Fibroblast of the aortic adventitia (primary cell): ENCODE measurements around the gene KIF2A. TPM values are rescaled to one million over a fixed set of nuclear protein-coding genes. Genes with fewer than 3 reads are reported as not detected.

Experiments
- DNase-seq: peaks from one replicate; pipeline ENCODE4 v3.0.0-alpha.2; 2010; ENCODE audit warnings: low read depth
- H3K4me3 ChIP-seq: 2 replicates; pipeline ENCODE4 v1.5.1; 2011; ENCODE audit warnings: low read depth, mild to moderate bottlenecking, control low read depth, low read length, moderate library complexity
- total RNA-seq: library from RNA; depleted of rRNA; stranded (reverse); fragments of >200 nt; gene quantifications from 2 replicates; pipeline ENCODE4 v1.2.3, GENCODE V29; 2012; ENCODE audit warnings: low replicate concordance
- TF ChIP-seq, protein P1 (sequence below): IDR thresholded peaks from 2 replicates; pipeline ENCODE4 v1.5.1; 2011; ENCODE audit warnings: mild to moderate bottlenecking, low read length, control low read depth, inconsistent platforms; ENCODE audit not compliant: insufficient read depth

KIF2A gene
- total RNA-seq, 1 donor: 72.4 TPM

DNA sequence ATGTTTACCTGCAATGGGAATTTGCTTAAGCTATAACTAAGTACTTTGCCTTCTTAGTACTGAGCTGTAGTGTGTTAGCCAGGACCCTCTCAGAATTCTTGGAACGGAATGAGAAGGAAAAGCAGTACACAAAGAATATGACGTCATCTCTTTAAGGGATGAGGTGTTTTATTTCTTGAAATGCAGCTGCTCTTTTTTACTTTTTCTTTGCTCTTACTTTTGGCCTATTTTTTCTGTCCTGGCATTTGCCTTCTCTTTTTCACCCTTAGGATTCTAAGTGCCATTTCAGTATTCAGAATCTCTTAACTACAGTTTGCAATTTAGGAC, 10.1 kb downstream of the KIF2A start:
- H3K4me3 ChIP-seq: no peak overlapping the region
- peak; percentile 47 for DNase-seq
- TF ChIP-seq, protein P1, sequence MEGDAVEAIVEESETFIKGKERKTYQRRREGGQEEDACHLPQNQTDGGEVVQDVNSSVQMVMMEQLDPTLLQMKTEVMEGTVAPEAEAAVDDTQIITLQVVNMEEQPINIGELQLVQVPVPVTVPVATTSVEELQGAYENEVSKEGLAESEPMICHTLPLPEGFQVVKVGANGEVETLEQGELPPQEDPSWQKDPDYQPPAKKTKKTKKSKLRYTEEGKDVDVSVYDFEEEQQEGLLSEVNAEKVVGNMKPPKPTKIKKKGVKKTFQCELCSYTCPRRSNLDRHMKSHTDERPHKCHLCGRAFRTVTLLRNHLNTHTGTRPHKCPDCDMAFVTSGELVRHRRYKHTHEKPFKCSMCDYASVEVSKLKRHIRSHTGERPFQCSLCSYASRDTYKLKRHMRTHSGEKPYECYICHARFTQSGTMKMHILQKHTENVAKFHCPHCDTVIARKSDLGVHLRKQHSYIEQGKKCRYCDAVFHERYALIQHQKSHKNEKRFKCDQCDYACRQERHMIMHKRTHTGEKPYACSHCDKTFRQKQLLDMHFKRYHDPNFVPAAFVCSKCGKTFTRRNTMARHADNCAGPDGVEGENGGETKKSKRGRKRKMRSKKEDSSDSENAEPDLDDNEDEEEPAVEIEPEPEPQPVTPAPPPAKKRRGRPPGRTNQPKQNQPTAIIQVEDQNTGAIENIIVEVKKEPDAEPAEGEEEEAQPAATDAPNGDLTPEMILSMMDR: no peak

DNA sequence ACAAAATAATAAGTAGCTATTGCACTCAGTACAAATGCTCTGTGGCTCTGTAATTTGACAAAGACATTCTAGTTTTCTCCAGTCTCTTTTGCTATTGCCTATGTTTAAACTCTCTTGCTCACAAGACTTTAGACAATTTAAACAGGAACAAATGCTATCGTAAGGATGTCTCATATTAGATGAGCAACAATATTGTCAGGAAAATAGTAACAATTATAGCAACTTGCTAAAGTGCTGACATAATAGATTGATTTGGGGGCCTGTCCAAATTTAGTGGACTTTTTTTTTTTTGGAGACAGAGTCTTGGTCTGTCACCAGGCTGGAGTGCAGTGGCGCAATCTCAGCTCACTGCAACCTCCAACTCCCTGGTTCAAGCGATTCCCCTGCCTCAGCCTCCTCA, 11.8 kb downstream of the KIF2A start:
- no peak for DNase-seq
- TF ChIP-seq, protein P1: no peak
- H3K4me3 ChIP-seq: no peak overlapping the region

DNA sequence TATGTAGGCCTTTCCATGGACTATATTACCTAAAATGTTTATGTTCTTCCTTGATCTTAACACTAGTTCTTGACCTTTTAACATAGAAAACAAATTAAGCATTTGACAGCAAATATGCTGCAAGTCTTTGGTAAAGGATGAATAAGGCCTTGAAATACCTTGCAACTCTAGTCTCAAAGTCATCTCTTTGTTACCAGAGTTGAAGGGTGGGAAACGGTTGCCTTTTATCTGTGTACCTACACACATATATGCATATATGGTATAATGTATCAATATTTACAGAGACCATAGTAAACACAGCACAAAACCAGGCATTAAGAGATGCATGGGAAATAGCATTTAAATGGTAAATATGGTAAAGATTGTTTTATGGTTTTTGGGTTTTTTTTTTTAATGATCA, 16.5 kb downstream of the KIF2A start:
- TF ChIP-seq, protein P1: no peak
- DNase-seq: no peak
- H3K4me3 ChIP-seq: no peak overlapping the region

DNA sequence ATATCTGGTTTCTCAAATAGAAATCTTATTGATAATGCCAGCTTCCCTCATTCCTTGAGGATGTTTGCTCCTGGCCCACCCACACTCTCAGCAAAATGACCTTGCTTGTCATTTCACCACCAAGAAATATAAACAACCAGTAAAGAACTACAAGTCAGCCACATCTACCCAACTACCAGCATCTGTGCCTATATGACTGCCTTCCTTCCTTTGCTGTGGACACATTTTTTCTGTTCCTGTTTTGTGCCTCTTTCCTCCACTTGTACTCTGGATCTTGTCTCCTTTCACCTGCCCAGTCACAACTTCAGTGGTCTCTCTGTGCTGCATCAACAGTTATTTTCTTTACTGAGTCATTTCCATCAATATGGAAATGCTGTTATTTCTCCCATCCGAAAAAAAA, 20.3 kb downstream of the KIF2A start:
- TF ChIP-seq, protein P1: no peak

DNA sequence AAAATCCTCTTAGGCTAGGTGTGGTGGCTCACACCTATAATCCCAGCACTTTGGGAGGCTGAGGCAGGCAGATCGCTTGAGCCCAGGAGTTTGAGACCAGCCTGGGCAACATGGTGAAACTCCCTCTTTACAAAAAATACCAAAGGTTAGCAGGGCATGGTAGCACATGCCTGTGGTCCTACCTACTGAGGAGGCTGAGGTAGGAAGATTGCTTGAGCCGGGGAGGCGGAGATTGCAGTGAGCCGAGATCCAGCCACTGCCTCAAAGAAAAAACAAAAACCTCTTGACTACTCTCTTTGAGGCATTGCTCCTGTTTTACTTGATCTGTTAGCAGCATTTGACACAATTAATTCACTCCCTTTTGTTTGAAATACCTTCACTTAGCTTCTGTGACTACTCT, 20.7 kb downstream of the KIF2A start:
- TF ChIP-seq, protein P1: no peak
- no peak for DNase-seq
- H3K4me3 ChIP-seq: no peak overlapping the region

More for the DNA sequence above, 20.3 kb downstream of the KIF2A start:
- DNase-seq: no peak
- H3K4me3 ChIP-seq: no peak overlapping the region

DNA sequence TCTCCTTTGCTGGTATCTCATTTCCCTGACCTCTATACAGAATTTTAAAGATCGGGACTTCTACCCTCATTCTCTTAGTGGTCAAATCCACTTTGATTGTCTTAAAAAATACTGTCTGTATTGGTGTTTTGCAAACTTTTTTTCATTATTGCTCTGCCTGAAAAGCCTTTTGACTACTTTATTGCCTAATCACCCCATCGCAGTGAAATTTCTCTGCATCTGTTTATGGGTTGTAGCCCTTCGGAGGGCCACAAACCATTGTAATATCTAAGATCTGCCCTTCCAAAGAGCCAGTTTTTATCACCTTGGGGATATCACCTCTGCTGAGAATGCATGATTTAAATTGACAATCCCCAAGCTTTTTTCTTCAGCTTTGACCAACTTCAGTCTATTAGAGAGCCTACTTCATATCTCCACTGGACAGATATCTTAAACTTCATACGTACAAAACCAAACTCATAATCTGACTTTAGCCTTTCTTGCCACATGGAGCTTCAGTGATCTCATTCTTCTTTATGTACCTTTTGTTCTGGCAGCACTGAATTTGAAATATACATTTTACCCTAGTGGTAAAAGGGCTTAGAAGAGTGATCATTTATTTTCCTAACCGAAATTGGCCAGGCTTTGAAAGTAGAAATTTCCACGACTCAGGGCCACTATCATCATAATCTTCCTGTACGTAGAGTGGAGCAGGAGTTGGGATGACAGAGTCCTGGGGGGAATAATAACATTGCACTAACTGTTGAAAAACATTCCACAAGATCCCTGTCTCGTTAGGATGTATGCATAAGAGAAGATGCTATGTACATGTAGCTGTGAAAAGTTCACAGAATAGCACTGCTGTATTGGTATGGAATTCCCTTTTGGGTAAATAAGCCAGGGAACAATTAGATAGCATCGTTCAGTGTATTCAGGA, 21.4 kb downstream of the KIF2A start:
- DNase-seq: no peak
- TF ChIP-seq, protein P1: no peak
- no peak overlapping the region for H3K4me3 ChIP-seq
